K562 (cell line): ENCODE results near the gene FOXS1. TPM values are rescaled to one million over a fixed set of nuclear protein-coding genes. Genes with fewer than 3 reads are reported as not detected.

Experiments used
- ATAC-seq: fragments of 200-7000 bp; cut with Tn5 transposase; 3 replicates; pipeline ENCODE4 v1.9.1; 2020; ENCODE audit warnings: moderate library complexity
- BruUV-seq: library from RNA; stranded (reverse); fragments of 400-500 nt; replicated peaks from 2 replicates; lab custom pipeline; 2021; lab: Mats Ljungman, UMichigan
- CTCF ChIA-PET: fragments of 300-600 bp; formaldehyde crosslinking; extraction: SDS; loops from one replicate; lab custom pipeline; 2021; ENCODE audit warnings: low intra/inter-chr PET ratio; lab: Yijun Ruan, JAX
- POLR2A ChIA-PET: fragments of 300-600, 350-650 bp; sonication (Branson Sonifier 250); formaldehyde crosslinking; extraction: SDS; loops from one replicate; lab custom pipeline; 2021; ENCODE audit warnings: antibody characterized with exemption, inconsistent platforms; lab: Yijun Ruan, JAX
- DNase-seq, 4 experiments: peaks; one replicate each; pipeline versions ENCODE4 v3.0.0 to v3.0.0-alpha.2; 2011 to 2018; ENCODE audit warnings: low spot score in 3 of 4, mixed read lengths in 3 of 4; ENCODE audit errors: extremely low read depth in 1 of 4
- FAIRE-seq: peaks from 2 replicates; lab custom pipeline; 2011; peaks lifted over from hg19 to GRCh38; lab: Jason Lieb, UNC
- H2AFZ ChIP-seq: 2 replicates; pipeline ENCODE4 v1.6.0; 2011; ENCODE audit warnings: low read depth, low read length, control low read depth, inconsistent platforms
- H3K27ac ChIP-seq: fragments of 200-600 bp; 3 replicates; pipeline ENCODE4 v1.8.0; 2011; ENCODE audit warnings: low read depth, mild to moderate bottlenecking, control low read depth, inconsistent platforms, low read length, moderate library complexity, mixed read lengths; ENCODE audit errors: extremely low read depth
- H3K27me3 ChIP-seq, 2 experiments: fragments of 300-600 bp in 1 of 2; 2 replicates in 1 of 2; 3 replicates in 1 of 2; pipeline versions ENCODE4 v1.6.0 to v1.8.0; 2011; ENCODE audit warnings: inconsistent platforms in 2 of 2, low read length in 2 of 2, mild to moderate bottlenecking in 1 of 2, mixed read lengths in 1 of 2, moderate library complexity in 1 of 2; ENCODE audit not compliant: control insufficient read depth in 2 of 2, insufficient read depth in 2 of 2
- H3K36me3 ChIP-seq: fragments of 300-600 bp; 3 replicates; pipeline ENCODE4 v1.8.0; 2011; ENCODE audit warnings: mild to moderate bottlenecking, low read length, inconsistent platforms; ENCODE audit not compliant: control insufficient read depth, insufficient read depth
- H3K4me1 ChIP-seq, 2 experiments: fragments of 200-600 bp in 1 of 2; replicated peaks in 1 of 2; 2 replicates in 1 of 2; 3 replicates in 1 of 2; pipeline versions ENCODE4 v1.5.1 to v1.8.0; 2011; ENCODE audit warnings: inconsistent platforms in 2 of 2, low read length in 2 of 2, mild to moderate bottlenecking in 1 of 2, mixed read lengths in 1 of 2, moderate library complexity in 1 of 2; ENCODE audit not compliant: control insufficient read depth in 2 of 2, insufficient read depth in 2 of 2
- H3K4me2 ChIP-seq: 2 replicates; pipeline ENCODE4 v1.6.1; 2011; ENCODE audit warnings: low read length, control low read depth, inconsistent platforms, mixed read lengths; ENCODE audit not compliant: insufficient read depth
- H3K4me3 ChIP-seq: fragments of 200-600 bp; sonication (generic), shearing (Covaris generic); 2 replicates; pipeline ENCODE4 v1.5.1; 2016; ENCODE audit warnings: control low read depth, inconsistent platforms
- H3K79me2 ChIP-seq: fragments of 200-600 bp; 3 replicates; pipeline ENCODE4 v1.8.0; 2011; ENCODE audit warnings: low read length, inconsistent platforms; ENCODE audit not compliant: control insufficient read depth, insufficient read depth
- H3K9ac ChIP-seq, 2 experiments: 2 replicates each; pipeline versions ENCODE4 v1.6.0 to v1.6.1; 2011; ENCODE audit warnings: low read depth in 2 of 2, low read length in 2 of 2, control low read depth in 1 of 2, inconsistent platforms in 1 of 2, mild to moderate bottlenecking in 1 of 2, mixed read lengths in 1 of 2; ENCODE audit not compliant: insufficient read depth in 1 of 2
- H3K9me1 ChIP-seq: one replicate; pipeline ENCODE4 v1.6.0; 2011; ENCODE audit warnings: inconsistent platforms, mild to moderate bottlenecking, low read length, moderate library complexity; ENCODE audit not compliant: control insufficient read depth, insufficient read depth
- H3K9me3 ChIP-seq: replicated peaks from 2 replicates; pipeline ENCODE4 v1.5.1; 2011; ENCODE audit warnings: low read depth, low read length, inconsistent platforms; ENCODE audit not compliant: control insufficient read depth, insufficient read depth
- H4K20me1 ChIP-seq: replicated peaks from 2 replicates; pipeline ENCODE4 v1.6.1; 2011; ENCODE audit warnings: low read length, inconsistent platforms, mixed read lengths; ENCODE audit not compliant: control insufficient read depth, insufficient read depth
- EZH2 ChIP-seq: IDR thresholded peaks from 2 replicates; pipeline ENCODE4 v1.6.1; 2012; ENCODE audit warnings: low read depth, mild to moderate bottlenecking, inconsistent platforms, low read length, borderline replicate concordance
- KLF16 ChIP-seq: IDR thresholded peaks from 2 replicates; pipeline ENCODE4 v1.6.1; 2016; ENCODE audit warnings: antibody characterized with exemption
- LARP7 ChIP-seq: fragments of 450-650 bp; IDR thresholded peaks from 2 replicates; pipeline ENCODE4 v1.6.1; 2016
- NONO ChIP-seq, 2 experiments: fragments of 200-400 bp in 1 of 2; fragments of 450-650 bp in 1 of 2; formaldehyde crosslinking in 1 of 2; IDR thresholded peaks; 2 replicates each; pipeline ENCODE4 v1.6.1; 2017; ENCODE audit warnings: low read depth in 2 of 2, mild to moderate bottlenecking in 2 of 2, moderate library complexity in 2 of 2, low read length in 1 of 2
- NRF1 ChIP-seq, 2 experiments: fragments of 450-650 bp; IDR thresholded peaks in 1 of 2; conservative IDR thresholded peaks in 1 of 2; 2 replicates each; pipeline ENCODE4 v1.6.1; 2014; ENCODE audit warnings: mild to moderate bottlenecking in 2 of 2
- PKNOX1 ChIP-seq: fragments of 450-650 bp; IDR thresholded peaks from 2 replicates; pipeline ENCODE4 v1.6.1; 2016
- REST ChIP-seq, 2 experiments: fragments of 450-650 bp; formaldehyde crosslinking in 1 of 2; IDR thresholded peaks; 2 replicates each; pipeline versions ENCODE4 v1.4.0 to v1.6.1; 2014 to 2020; ENCODE audit warnings: mild to moderate bottlenecking in 2 of 2, borderline replicate concordance in 1 of 2, low read depth in 1 of 2
- SMAD4 ChIP-seq: fragments of 250-450 bp; sonication (Bioruptor Pico); conservative IDR thresholded peaks from 2 replicates; pipeline ENCODE4 v1.8.0; 2021; ENCODE audit warnings: inconsistent platforms, mild to moderate bottlenecking, moderate library complexity
- YY1 ChIP-seq, 3 experiments: IDR thresholded peaks; 2 replicates each; pipeline ENCODE4 v1.6.1; 2011; ENCODE audit warnings: low read length in 2 of 3, mild to moderate bottlenecking in 2 of 3, moderate library complexity in 2 of 3, borderline replicate concordance in 1 of 3, control low read depth in 1 of 3, low read depth in 1 of 3; ENCODE audit not compliant: insufficient read depth in 3 of 3, insufficient replicate concordance in 2 of 3, control insufficient read depth in 1 of 3, insufficient read length in 1 of 3; ENCODE audit errors: extremely low read depth in 1 of 3
- WGBS: fragments of 100-300 bp; shearing (Covaris generic); methylation state at CpG from one replicate; pipeline ENCODE4 v1.1.6; 2016; ENCODE audit warnings: low coverage, mixed read lengths; ENCODE audit not compliant: insufficient coverage; ENCODE audit errors: missing lambda C conversion rate; 5-methylcytosine and 5-hydroxymethylcytosine counted together
- in situ Hi-C: fragments of 300-500 bp; cut with MboI; formaldehyde crosslinking; loops from 4 replicates; pipeline ENCODE4 v1.15.0; 2018; ENCODE audit warnings: inconsistent platforms, mixed read lengths
- intact Hi-C: fragments of 100-400 bp; cut with micrococcal nuclease; formaldehyde crosslinking; loops from 2 replicates; pipeline ENCODE4 v1.14.2; 2022
- polyA plus RNA-seq, 8 experiments: library from polyadenylated mRNA; depleted of rRNA in 4 of 8; stranded (reverse) in 5 of 8; unstranded in 3 of 8; fragments of >200 nt; fragmentation: Nextera tagmentation in 2 of 8; fragmentation: Illumina TruSeq in 1 of 8; extraction: Ambion mirVana in 2 of 8; extraction: Trizol in 1 of 8; gene quantifications; 2 replicates each; pipeline versions ENCODE4 v1.2.1 to v1.2.3, GENCODE V29; 2011 to 2014; ENCODE audit warnings: inconsistent platforms in 1 of 8, missing spikeins in 1 of 8
- total RNA-seq, 7 experiments: library from RNA; depleted of rRNA in 6 of 7; stranded (reverse); fragments of >200 nt in 6 of 7; fragmentation: Illumina TruSeq in 2 of 7; extraction: Trizol in 2 of 7; gene quantifications; 2 replicates each; pipeline versions ENCODE4 v1.2.1 to v1.2.3, GENCODE V29; 2011 to 2021; ENCODE audit warnings: low replicate concordance in 1 of 7

The FOXS1 gene
- total and polyA plus RNA-seq, 9 of the 15 experiments (the other 6 are each of a cell fraction or from before 2014, with no cell fraction given): not detected

DNA sequence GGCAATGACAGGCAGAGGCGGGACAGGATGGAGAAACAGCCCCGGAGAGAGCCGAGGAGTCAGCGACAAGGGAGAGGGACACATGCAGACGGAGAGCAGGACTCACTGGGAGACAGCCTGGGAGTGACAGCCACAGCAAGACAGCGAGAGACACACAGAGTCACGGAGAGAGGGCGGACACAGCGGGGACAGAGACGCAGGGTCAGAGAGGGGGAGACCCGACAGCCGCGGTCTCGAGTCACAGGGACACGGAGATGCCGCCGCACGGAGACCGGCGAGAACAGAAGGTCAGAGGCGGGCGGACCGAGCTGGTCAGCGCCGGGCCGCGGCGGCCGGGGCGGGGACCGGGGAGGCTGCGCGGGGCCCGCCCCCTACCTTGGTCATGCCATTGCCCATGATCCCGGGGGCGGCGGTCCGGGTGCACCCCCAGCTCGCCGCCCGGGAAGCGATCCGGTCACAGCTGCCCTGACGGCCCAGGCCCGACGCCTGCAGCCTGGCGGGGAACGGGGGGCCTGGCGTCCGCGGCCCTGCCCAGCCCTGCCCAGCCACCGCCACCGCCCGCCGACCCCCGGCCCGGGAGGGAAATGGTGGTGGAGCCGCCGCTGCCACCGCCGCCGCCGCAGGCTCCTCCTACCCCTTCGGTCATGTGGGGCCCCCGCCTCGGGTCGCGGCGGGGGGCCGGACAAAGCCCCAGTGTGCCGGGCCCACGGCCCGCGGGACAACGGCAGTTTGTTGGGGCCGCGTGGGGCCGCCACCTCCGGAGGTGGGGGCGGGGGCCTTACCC, 24.7 kb upstream of the FOXS1 start, which contains the start of the genes DUSP15 and TTLL9:
Gene DUSP15 (minus strand): TSS at position 586 of the 784 bp plus-strand sequence. CDS start 190 bp downstream, at position 396.
Gene TTLL9 (plus strand): TSS at position 693 of the 784 bp plus-strand sequence. CDS start 493 bp downstream, outside the sequence.
- ChIA-PET CTCF (interaction anchor here (0.7 kb wide), 1 partner anchor 17 kb away, joined by 3 read pairs; no protein-coding TSS in a partner anchor), POLR2A (no interaction called here)
- Histone ChIP-seq H2AFZ (peak within 1 kb of the TSS; percentile 66; the same call in 1 of the 2 replicates), H3K9me3 (no peaks in the 10 kb centered on the region), H3K79me2 (no peaks in the 10 kb centered on the region), H3K27ac (no peak within 1 kb of the TSS), H3K27me3 (peaks cover 45 to 59% of the 10 kb centered on the region in 2 experiments), H4K20me1 (peaks cover 12% of the 10 kb centered on the region), H3K4me1 (peaks cover 0 to 11% of the 10 kb centered on the region in 2 experiments; a peak in 2 of 5 replicates), H3K9me1 (no peaks in the 10 kb centered on the region), H3K36me3 (no peaks in the 10 kb centered on the region), H3K9ac (peak within 1 kb of the TSS in 1 of 2 experiments; percentile 77; a peak in 3 of 4 replicates), H3K4me2 (peak within 1 kb of the TSS; percentile 52; the same call in 1 of the 2 replicates), H3K4me3 (0 out of 2 replicates have a peak within 1 kb of the TSS, but pooled peaks have one; percentile 8)
- peak in 1 of 2 experiments; percentile 46; a peak in 2 of 4 replicates for TF ChIP-seq NRF1 (conservative IDR thresholded peaks at IDR 0.05 in 1 of 2, IDR thresholded peaks at IDR 0.05 in 1 of 2)
- TF ChIP-seq PKNOX1: peak; percentile 57
- no peak for TF ChIP-seq SMAD4 (CRISPR knock-in tag)
- 0 out of 2 replicates have a peak, but pooled peaks have one; percentile 40 for TF ChIP-seq KLF16
- TF ChIP-seq REST (IDR thresholded peaks at IDR 0.05; ENCODE audit: borderline replicate concordance): peak; percentile 96
- TF ChIP-seq REST (CRISPR knock-in tag; IDR thresholded peaks at IDR 0.05; ENCODE audit: low read depth): no peak
- peak in 1 of 2 experiments; percentile 70; a peak in 1 of 4 replicates for TF ChIP-seq NONO (IDR thresholded peaks at IDR 0.05; ENCODE audit: low read depth in 2 of 2, low read length in 1 of 2)
- peak; percentile 99 for TF ChIP-seq EZH2
- no peak for TF ChIP-seq YY1 (IDR thresholded peaks at IDR 0.05; ENCODE audit: borderline replicate concordance in 1 of 3, control insufficient read depth in 1 of 3, extremely low read depth in 1 of 3, insufficient read depth in 3 of 3, insufficient read length in 1 of 3, insufficient replicate concordance in 2 of 3, low read depth in 1 of 3, low read length in 2 of 3)
- TF ChIP-seq LARP7: 0 out of 2 replicates have a peak, but pooled peaks have one; percentile 10
- intact Hi-C loops: no loop called here
- ATAC-seq (peak; percentile 72), FAIRE-seq (no peak), DNase-seq (peak in 2 of 4 experiments; percentile 65 to 67)
- WGBS: 2% methylated on average over 31 of the region's 80 CpGs
- no TSS peak for BruUV-seq
- in situ Hi-C loops: no loop called here
